T1000 (cell line): ENCODE data around the gene SNCA.
A peak's percentile ranks its signal among the peaks of the same experiment; 100 is the strongest.

Experiments
- DNase-seq: peaks from one replicate; lab custom pipeline; 2025; ENCODE audit warnings: mixed read lengths; lab: John Stamatoyannopoulos, UW

Gene SNCA

DNA sequence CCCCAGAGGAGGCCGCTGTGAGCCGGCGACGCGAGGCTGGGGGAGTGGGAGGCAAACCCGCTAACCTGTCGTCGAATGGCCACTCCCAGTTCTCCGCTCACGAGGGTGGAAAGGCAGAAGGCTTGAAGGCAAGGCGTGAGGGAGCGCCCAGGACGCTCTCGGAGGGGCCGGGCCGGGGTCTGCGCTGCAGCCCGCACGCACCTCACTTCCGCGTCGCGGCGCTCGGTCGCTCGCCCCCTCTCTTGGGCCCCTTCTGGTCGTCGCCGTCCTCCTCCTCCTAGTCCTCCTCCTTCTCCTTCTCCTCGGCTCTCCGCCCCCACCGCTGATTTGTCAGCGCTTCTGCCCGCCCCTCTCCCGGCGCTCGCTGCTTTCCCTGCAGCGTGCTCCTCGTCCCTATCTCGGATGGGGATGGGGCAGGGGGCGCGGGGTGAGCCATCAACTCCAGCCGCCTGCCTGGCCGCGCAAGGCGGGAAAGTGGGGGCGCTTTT lies at the start of gene SNCA:
Gene SNCA (minus strand): TSS at position 265 of the 488 bp plus-strand sequence. CDS start 1,494 bp downstream, outside the sequence.
- peak; percentile 48 for DNase-seq

DNA sequence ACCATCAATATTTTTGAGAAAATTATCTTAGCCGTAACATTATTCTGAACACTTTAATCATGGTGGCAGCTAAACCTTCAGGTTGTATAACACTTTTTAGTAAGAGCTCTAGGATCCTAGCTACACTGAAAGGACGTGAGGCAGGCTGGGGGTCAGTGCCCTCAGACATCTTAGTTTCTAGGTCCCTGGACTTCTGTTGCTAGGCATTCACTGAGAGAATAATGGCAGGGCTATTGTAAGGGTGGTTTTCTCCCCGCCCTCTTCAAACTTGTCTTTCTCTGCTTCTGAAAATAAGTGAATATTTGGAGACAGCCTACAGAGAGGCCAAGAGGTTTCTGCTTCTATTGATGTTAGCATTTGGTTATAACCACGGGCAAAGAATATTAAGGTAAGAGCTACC lies 42.3 kb upstream of the SNCA start:
- DNase-seq, result no peak

DNA sequence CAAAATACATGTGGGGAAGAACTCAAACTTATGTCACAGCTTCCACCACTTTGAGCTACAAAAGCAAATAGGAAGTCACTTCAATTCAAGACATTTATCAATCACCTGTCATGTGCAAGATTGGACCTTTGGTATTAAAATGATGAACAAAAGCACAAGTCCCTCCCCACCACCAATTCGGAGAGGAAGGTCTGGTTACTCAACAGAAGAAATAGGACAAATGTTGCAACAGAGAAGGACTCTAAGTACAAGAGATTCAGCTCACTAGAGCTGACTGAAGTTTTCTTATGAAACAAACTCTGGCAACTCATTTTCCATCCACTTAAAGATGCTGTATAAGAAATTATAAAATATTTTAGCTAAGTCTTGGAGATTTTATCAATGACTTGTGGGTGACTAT lies 41.6 kb upstream of the SNCA start:
- DNase-seq, result no peak

DNA sequence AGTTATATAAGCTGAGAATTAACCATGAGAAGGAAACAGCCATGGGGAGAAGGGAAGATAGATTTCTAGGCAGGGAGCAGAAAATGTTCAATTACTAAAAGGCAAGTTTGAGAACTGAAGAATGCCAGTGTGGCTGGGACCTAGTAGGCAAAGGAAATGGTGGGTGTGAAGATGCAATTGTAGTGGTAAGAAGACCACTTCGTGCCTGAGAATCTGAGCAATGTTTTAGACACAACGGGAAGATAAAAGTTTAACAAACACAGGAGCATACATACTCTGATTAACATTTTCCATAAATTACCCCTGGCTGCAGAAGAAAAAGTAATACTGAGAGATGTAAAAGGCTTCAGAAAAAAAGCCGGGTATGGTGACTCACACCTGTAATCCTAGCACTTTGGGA lies 39.6 kb upstream of the SNCA start:
- DNase-seq, result no peak

DNA sequence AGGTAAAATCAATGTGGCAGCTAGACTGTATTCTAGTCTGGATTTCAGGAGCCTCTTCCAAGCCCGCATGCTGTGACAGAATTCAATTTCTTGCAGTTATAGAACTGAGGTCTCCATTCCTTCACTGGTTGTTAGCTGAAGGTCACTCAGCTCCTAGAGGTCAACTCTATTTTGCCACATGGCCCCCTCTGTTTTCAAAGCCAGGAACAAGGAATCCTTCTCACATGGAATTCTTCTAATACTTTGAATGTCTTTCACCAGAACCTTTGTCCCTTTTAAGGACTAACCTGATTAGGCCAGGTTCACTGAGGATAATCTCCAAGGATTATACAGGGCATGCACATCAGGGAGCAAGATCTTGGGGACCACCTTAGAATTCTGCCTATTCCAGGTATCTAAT lies 34.2 kb upstream of the SNCA start:
- no peak for DNase-seq

DNA sequence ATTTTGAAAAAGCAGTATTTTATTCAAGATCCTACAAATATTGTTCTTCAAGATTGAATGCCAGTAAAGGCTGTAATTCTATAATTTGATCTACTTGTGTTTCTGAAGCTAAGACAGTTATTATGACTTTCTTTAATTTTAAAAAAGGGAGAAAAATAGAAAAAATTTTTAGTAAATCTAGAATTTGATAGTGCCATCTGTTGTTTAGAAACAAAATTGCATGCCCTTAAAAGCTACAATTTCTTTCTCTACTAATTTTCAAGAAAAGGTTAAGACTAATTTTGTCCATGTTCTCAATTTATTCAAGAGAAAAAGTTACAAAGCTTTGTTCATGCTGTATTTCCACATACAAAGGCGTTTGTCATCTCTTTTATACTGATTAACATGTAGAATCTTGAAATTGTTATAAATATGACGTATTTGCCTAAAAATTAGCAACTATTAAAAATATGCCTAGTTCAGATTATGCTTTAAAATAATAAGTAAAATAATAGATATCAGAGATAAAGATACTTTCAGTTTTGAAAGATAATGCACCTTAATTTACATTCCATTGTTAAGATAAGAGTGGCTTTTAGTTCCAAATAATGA lies 32.1 kb upstream of the SNCA start:
- no peak for DNase-seq

DNA sequence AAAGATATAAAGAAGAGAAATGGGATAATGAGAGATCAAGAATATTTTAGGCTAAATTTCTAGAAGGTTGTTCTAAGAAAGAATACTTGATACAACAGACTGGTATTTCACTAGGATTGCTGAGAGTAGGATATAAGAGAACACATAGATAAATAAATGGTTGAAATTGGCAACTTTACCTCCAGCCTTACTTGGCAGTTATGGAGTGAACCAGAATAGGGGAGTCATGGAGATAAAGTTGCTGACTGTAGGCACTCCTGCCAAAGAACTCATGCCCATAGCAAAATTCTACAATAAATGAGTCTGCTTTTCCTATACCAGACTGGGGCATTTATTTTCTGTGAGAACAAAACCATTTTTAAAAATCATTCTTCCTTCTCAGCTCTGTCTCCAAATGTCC lies 31.3 kb upstream of the SNCA start:
- DNase-seq, result no peak

DNA sequence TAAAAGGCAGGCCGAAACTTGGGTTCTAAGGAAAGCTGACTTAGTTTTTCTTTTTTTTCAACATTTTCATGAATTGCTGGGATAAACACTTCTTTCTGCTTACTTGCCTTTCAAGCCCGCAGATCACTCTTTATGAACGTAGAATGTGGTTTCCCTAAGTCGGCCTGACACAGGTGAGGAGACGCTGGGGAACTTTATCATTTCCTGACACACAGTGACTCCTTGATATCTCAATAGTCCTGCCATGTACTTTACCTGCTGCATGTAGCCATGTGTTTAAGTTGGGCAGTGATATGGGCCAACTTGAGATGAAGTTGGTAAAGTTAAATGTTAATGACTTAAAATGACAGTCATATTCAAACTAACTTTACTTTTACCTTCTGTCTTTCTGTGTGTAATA lies 26.6 kb upstream of the SNCA start:
- no peak for DNase-seq

DNA sequence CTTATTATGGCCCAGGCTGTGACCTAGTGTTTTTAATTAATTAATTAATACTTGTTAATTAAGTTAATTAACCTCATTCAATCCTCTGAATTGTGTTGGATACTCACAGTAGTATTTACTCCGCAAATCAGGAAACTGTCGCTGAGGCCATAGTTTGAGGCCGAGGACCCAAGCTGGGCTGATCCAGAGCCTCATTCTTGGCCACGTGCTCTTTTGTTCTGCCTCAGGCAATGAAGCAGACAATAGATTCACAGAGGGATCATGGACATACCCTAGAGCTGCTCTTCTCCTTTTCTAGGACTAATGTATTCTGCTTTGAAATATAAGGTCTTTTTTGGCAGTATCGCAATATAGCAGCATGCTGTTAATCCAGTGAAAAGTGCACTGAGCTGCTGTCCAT lies 24.0 kb upstream of the SNCA start:
- DNase-seq, result no peak

DNA sequence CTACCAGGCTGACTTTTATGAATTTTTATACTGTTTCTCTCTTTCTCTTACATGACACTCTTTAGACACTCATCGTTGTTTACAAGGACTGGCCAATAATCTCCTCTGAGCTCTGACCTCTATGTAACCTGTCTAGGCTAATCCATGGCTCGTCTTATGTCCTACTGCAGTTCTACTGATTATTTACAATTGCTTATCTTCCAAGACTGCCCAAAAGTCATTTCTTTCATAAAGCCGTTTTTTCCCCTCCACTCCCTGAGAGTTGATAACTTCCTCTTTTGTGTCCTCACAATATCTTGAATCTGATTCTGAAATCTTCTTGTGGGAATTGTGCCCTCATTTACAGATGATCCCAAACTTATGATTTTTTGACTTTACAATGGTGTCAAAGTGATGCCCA lies 18.3 kb upstream of the SNCA start:
- DNase-seq, result no peak

DNA sequence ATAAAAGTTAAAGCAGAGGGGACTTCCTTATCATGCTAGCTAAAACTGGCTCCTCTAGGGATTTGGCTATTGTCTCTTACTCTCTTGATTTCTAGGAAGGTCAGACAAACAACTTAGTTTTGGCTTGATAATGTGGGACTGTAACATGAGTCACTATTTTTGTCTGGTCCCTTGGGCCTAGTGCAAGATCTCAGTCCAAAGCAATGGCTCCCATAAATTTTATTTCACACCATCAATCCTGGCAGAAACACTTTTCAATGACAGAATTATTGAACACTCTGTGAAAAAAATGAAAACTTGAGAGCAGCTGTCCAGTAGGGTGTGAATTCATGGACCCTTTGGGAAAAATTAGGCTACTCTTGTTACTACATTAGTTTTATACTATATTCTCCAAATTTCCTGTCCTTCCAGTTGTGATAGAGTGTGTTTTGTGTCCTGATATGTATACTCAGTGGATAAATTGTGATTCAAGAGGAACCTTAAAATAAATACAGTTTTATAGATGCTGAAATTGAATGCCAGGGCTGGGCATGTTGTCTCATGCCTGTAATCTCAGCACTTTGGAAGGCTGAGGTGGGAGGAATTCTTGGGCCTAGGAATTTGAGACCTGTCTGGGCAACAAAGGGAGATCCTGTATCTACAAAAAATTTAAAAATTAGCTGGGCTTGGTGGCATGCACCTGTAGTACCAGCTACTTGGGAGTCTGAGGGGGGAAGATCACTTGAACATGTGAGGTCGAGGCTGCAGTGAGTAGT lies 10.8 kb upstream of the SNCA start:
- no peak for DNase-seq

DNA sequence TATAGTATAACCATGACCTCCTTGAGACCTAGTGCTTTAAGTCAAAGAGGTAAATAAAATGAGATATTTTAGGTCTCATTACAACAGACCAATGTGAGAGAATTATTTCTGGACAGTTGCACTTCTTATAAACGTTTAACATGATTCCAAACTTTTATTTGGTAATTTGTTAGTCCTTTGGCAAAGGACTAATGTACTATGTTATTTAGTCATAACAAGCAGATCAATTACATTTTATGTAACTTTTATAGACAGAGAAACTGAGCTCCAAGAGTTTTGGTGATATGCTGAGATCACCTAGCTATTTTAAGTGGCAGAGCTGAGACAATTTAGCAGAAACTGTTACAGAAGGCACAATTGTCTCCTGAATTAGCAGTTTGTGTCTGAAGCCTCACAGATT lies 2.6 kb upstream of the SNCA start:
- DNase-seq, result no peak

DNA sequence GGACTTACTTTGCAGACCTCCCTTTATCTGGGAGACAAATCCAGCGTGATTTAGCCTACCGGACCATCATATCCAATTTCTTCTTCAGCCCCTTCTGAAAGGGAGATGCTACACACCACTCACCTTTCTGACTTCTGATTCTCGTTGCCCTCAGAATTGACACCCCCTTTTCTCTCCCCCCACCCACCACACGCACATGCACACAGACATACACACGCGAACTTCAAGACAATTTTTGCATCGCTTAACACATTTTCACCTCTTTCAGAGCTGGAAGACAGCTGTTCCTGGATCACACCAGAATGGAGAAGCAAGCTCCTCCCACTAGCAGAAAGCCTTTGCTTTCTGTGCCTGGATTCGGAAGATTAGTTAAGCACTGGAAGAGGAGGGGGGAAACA lies 1.0 kb upstream of the SNCA start:
- DNase-seq, result no peak

DNA sequence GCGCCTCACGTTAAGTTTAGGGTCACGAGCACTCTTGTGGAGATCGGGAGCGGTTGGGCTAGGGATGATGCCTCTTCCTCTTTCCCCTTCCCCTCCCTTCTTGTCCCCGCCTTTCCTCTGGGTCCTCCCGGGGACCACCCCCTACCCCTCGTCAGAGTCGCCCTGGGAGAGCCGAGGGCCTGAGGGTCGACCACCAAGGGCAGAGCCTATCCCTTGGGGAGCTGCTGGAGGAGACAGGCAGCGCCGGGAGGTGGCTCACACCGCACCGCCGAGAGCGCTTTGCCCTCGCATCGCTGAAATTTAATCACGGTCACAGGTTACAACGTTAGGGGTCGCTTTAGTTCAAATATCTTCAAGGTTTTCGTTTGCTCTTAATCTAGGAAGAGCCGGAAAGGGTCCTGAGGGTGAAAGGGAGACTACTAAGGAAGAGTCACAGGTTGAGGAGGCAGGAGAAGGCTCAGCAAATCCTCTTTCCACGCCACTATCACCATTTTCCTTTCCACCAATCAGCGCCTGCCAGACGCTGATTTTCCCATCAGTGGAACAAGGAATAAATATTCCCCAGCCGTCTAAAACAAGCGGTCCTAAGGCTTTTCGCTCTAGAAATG lies 528 bp upstream of the SNCA start:
- DNase-seq, result peak; percentile 15

DNA sequence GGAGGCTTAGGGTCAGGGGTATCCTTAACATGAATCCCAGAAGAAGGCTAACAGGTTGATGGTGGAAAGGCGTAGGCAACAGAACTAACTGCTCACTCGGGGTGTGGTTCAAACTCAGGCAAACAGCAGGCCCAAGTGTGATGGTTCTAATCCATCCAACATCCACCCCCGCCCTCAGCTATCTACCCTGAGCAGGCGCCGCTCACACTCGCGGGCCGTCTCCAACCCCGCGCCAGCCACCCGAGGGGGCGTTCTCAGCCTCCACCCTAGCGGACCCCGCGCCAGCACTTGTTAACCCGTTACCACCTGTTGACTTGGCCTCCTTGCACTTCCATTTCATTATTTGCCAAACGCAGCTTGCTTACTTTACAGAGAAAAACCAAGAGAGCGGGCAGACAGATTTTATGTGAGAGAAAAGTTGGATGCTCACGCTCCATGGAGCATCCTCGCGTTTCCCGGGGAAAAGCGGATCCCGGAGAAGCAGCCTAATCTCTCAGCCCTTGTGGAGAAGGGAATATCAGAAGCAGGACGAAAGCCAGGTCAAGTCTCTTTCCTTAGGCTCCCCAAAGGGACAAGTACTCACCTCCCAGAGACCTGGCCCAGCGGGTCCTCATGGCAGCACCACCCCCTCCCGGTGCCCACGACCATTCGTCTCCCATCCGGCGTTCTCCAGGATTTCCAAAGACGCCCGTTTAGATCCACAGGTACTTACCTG lies 773 bp downstream of the SNCA start:
- no peak for DNase-seq

DNA sequence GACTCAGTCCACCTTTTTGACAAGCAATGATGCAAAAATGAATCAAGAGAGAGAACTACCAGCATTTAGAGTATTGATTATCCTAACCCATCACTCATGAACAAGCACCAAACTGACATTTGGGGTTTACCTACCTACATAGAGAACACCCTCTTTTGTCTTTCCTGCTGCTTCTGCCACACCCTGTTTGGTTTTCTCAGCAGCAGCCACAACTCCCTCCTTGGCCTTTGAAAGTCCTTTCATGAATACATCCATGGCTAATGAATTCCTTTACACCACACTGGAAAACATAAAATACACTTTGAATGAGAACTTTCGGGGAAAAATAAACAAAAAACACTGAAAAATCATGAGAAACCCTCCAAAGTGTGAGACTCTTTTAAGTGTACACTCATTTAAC lies 1.5 kb downstream of the SNCA start:
- no peak for DNase-seq

DNA sequence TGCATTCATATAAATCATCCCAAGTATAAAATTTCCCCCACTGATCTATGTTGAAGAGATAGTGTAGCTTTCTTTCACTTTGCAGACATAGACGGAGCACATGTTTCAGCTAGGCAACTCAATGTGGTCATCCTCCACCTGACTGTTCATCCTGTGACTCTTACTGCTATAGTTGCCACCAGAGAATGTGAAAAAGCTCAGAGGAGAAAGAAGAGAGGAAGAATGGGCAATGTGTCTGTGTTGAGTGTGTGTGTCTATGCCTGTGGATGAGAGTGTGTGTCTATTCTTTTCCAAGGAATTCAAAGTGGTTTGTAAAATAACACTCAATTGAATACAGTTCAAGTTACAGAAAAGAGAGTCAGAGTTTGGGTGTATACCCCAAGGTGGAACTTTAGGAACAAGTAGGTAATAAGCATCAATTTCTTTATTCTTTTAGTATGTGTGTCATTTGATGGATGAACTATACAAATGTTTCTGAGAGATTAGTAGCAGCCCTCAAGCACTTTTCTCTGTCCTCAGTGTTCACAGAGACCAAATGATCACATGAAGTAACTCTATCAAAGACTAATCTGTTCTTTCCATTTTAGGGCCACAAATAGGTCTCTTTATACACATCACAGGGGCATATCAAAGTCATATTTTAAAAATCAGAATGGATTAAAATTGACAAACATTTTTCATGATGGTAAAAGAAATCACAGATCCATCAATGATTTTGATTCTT lies 2.3 kb downstream of the SNCA start:
- DNase-seq, result no peak

DNA sequence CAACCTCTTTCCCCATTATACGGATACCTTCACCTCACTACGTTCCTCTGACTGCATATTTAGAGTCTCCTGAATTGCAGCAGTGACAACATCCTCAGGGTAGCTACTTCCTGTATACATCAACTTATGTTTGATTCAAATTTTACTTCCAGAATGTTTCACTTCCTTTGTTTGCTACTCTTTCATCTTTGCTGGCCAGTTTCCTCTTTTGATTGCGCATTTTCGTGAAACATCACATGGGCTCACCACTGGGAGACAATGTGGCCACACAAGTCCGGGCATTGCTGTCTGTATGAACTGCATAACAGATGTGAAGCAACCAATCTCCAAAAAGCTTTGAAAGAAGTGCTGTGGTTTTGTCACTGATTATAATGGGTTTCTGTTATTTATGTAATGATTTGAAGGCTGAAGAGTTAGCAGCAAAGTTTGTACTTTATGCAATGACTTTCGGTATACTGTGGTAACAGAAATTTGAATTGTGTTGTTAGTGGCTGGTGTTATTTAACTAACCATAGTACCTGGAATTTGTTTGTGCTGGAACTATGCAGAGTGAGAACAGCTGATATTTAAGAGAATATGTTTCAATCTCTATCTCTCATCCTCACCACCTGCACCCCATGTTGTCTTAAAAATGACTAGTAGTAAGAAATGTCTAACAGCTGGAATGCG lies 7.4 kb downstream of the SNCA start:
- no peak for DNase-seq

DNA sequence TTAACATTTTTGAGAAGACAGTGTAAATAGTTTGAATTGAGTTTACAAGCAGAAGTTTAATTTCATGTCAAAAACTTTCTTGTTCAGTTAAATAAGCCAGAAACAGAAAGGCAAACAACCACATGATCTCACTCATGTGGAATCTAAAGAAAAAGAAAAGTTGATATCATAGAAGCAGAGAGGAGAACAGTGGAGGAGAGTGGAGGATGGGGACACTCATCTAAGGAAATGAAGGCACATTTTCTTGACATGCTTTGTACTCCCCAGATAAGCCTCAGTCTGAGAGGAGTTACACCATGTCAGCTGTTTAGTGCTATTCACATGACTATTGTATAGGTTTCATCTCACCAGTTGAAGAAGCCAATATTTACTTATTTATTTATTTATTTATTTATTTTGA lies 13.5 kb downstream of the SNCA start:
- no peak for DNase-seq

DNA sequence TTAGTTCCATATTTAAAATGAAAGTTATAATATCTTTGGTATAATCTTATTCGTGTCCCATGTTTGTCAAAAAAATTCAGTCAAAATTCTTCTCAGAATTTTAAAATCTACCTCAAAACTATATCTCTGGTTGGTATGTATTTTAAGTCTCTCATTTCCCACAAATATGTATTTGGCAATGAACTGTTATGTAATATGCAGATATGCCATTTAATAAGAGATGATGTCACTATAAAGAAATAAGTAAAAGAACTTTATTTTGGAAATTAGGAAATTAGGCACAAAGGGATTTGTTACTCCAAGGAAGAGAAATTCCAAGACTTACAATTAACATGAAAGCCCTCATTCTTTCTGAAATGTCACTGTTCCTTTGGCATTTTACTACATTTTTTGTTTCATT lies 15.3 kb downstream of the SNCA start:
- no peak for DNase-seq

DNA sequence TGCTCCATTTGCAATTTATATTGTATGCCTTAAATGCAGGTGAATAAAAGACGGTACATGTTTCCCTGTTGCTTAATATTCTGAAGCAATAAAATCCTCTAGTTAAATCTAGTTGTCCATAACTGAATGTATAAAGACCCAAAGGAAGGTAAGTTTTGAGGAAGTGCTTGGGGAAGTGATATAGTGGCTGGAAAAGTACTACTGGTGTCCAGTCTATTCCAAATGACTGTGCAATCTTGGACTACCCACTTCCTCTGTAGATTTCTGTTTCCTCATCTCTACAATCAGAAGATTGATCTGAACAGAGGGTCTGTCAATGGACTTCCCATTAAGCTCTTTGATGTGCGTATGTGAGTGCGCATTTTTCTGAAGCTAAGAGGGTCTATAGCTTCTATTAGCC lies 17.0 kb downstream of the SNCA start:
- DNase-seq, result no peak

DNA sequence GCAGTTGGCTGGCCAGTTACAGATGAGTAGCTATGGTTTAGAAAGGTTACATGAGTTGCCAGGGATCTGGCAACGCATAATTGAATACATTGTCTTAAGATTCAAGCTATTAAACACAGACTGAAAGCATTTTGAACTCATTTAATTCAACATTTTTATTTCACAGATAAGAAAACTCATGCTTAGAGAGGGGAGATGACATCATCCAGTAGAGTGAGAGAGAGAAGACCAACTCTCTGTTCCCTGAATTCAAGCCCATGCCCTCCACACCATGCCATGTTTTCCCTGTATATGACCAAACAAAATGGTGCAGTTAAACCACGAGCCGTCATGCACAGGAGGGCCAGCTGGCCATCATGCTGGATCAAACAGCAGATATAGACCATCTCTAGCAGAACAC lies 22.6 kb downstream of the SNCA start:
- DNase-seq, result no peak
